NCI-H2196 treated with DMSO at 0.1 percent for 48 hours (cell line): ENCODE results near the gene BACE1.
"Not testable (repeated sequence)": the region's sequence is repeated elsewhere in the genome, so short reads cannot be mapped to it uniquely, and the experiment has no call there.

Experiments
- DNase-seq: peaks from one replicate; lab custom pipeline; 2025; ENCODE audit not compliant: unreplicated experiment; lab: John Stamatoyannopoulos, UW

Gene BACE1

DNA sequence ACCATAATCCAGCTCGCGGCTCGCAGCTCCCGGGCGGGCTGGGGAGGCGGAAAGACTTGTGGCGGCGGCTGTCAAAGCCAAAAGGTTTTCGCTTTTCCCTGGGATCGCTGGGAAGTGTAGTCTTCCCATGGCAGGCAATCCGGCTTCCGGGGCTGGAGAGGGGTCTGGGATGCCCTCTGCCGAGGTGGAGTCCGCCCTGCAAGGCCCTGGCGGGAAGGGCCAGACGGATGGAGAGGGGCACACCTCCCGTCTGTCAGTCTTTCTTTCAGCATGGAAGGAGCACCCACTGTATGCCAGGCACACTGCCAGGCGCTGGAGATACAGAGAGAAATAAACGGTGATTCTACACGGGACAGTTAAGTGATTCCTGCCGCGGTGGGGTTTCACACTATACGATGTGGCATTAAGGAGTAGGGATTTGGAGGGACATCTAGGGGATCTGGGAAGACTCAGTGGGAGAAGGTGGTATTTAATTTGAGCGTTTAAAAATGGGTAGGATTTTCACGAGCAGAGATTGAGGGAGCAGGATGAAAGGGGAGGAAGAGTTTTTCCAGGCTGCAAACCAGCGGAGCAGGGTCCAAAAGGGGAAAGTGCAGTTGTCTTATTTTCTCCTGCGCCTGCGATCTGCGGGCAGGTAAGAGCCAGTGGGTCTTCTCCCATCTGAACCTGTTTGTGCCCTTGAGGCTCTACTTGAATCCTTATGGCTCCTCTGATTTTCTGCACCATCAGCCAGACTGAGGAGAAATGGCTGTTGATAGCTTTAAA, at the start of gene BACE1:
Gene BACE1, minus strand, starts transcription at position 60 of the 765 bp plus-strand sequence. CDS start 461 bp downstream, outside the sequence.
- peak; percentile 68 for DNase-seq

DNA sequence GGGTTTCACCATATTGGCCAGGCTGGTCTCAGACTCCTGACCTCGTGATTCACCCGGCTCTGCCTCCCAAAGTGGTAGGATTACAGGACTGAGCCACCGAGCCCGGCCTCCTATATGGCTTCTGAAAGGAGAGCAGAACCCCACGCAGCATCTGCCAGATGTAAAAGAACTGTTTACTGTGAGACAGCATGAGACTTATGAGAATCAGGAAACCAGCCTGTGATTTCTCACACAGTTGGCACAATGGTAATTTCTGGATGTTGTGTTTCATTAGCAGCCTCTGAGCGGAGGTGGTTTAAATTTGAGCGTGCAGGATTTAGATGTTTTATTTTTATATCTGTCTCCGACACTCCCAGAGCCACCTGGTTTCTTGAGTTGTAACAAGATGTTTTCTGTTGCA, 45.4 kb upstream of the BACE1 start:
- DNase-seq, result no peak

DNA sequence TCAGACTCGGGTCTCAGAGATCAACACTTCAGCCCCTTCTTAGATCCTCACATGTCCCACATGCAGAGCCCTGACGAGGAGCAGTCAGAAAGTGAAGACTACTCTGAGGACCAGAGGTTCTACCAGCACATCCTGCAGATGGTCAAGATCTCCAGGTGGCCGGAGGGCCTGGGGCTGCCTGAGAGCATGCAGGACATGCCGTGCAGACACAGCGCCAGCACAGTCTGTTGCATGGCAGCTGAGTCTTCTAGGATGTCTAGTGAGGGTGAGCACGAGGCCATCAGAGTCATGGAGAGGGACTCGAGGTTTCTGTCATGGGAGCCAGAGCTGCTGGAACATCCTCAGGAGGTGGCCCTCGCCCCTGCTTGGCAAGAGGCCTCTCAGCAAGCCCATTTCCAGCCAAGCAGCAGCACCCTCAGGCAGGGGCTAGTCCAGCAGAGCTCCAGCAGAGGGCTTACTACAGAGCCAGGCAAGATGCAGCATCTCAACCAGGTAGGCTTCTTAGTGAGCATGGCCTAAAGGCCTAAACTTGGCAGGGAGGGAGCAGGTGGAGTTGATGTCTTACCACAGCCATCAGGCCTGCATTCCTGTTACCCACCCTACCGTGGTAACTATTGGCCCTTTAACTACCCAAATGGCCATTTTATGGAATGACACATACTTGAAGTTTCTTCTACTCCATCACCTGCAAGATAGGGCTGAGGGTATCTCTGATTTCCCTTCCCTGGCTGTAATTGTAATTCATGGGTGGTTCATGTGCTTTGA, 40.3 kb upstream of the BACE1 start:
- no peak for DNase-seq

GRCh38 chr11:117354550-117354949, 38.5 kb upstream of the BACE1 start:
- no peak for DNase-seq

GRCh38 chr11:117345039-117345438, 29.0 kb upstream of the BACE1 start:
- no peak for DNase-seq

- DNase-seq, result no peak
Observed at GRCh38 chr11:117337076-117337475, 21.0 kb upstream of the BACE1 start.

DNA sequence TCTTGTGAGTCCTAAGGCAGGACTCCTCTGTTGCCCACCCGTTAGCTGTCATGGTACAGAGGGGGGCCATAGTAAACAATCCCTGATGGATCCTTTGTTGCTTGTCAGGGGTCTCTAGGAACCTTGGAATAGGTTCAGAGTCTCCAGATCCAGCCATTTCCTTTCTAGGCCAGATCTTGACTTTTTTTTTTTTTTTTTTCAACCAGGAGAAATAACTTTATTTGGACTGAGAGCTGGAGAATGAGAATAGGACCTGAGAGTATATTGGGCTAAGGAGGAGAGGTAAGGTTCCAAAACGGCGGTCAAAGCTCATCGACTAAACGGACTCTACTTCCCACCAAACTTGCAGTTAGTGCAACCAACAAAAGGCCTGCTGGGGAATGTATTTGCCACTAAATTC, 19.3 kb upstream of the BACE1 start:
- no peak for DNase-seq

DNA sequence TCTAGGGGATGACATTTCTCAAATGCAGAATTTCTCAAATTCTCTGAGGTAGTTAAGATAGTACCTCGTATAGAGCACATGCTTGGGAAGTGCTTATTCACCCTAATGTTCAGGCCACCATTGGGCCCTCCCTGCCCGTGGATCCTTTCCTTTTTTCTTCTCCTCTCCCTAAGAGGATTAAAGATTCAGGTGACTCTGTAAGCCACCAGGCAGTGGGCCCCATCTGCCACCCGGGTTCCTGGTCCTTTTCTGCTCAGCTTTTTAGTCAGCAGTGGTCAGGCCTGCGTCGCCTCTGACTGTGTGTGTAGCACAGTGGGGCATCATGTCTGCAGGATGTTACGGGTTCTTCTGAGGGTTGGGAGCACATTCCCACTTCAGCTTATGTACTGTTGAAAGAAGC, 18.8 kb upstream of the BACE1 start:
- no peak for DNase-seq

DNA sequence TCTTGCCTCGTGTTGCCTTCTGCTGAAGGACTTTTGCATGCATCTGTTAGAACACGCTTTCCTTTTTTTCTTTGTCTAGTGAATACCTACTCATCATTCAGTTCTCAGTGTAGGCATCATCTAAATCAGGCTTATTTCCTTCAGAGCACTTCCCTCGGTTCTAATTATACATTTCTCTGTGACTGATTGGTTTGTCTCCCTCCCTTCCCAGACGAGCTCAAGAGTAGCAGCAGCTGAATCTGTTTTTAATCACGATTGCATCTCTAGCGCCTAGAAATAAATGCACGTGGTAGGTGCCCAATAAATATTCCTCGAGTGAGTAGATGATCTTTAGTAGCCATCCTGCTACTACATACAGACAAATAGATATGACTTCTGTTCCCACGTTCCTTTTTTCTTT, 17.9 kb upstream of the BACE1 start:
- no peak for DNase-seq

GRCh38 chr11:117332843-117333242, 16.8 kb upstream of the BACE1 start:
- no peak for DNase-seq

- no peak for DNase-seq
Observed at GRCh38 chr11:117328375-117329010, 12.4 kb upstream of the BACE1 start.

DNA sequence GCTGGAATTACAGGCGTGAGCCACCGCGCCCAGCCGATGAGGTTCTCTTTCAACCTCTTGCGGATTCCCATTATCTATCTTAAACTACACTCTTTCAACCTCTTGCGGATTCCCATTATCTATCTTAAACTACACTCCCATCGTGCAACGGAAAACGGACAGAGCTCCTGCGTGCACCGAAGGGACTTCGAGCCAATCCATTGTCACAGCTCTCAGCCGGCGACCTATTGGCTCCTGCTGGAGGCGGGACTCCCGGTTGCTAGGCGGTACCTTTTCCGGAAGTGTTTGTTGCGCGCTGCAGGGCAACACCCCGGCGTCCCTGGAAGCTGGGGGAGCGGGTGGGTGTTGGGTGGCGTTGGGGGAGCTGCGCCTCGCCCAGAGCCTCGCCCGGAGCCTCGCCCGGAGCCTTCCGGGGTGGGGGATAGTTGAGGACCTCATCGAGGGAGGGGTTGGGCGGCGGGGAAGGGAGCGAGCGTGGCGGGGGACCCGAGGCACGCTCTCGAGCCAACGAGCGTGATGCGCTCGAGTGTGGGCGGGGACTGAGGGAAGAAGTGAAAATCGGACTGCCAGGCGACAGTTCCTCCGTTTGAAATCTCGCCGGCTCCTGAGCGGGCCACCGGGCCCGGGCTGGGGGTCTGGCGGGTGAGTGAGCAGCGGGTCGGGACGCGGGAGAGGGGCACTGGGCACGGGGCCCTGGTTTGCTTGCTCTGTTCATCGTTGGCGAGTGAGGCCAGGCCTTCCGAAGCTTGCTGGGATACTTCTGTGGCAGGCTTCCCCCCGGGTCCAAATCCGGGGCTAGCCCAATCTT, 11.7 kb upstream of the BACE1 start, which contains the start of gene CEP164:
Gene CEP164, plus strand, starts transcription at position 288 of the 808 bp plus-strand sequence. CDS start 10,733 bp downstream, outside the sequence.
- peak; percentile 93 for DNase-seq

- DNase-seq, result not testable (repeated sequence)
Observed at GRCh38 chr11:117327255-117327566, 11.2 kb upstream of the BACE1 start.

- no peak for DNase-seq
Observed at GRCh38 chr11:117319214-117319840, 3.3 kb upstream of the BACE1 start.

GRCh38 chr11:117318738-117319137, 2.7 kb upstream of the BACE1 start:
- DNase-seq, result no peak

DNA sequence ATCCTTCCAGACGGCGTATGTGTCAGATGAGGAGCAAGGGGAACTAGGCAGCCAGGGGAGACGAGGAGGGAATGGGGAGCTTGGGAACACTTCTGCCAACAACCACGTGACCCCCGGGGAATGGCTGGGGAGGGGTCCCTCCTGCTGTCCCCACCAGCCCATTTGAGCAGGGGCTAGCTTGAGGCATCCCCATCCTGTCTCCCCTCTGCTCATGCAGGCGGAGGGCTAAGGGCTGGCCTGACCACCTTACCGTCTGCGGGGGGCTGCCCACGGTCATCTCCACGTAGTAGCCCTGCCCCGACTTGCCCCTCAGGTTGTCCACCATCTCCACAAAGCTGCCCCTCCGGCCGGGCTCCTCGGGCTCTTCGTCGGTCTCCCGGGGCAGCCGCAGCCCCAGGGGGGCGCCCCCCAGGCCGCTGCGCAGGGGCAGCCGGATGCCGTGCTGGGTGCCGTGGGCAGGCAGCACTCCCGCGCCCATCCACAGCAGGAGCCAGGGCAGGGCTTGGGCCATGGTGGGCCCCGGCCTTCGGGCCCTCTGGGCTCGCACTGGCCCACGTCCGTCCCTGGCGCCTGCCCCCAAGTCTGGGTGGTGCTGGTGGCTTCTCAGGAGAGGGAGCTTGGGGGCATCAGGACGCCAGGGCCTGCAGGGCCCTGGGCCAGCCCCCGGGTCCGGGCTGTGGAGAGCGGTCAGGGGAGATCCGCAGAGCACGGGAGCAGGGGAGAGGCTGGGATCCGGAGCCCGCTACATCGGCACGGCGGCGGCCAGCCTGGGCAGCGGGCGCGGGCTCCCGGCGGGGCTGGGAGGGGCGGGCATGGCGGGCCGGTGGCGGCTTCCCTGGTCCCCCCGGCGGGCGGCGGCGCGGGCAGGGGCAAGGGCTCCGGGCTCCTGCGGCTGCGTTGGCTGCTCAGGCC, 515 bp downstream of the BACE1 start:
- DNase-seq, result no peak

DNA sequence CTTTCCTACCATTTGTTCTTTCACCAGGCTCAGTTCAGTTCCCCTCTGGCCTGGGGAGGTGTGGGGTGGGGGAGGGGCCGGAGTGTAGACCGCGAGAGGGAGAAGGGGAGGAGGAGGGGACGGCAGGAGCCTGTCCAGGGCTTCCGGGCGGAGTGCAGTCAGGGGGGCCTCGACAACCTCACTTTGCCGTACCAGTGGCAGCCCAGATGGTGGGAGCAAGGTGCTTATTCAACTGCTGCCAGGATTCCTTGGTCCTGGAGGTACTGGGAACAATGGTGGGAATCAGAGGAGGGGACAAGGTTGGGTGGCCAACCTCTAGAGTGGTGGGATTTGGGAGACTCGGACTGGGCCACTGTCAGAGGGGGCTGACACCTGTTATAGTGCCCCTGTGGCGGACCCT, 1.2 kb downstream of the BACE1 start:
- no peak for DNase-seq

DNA sequence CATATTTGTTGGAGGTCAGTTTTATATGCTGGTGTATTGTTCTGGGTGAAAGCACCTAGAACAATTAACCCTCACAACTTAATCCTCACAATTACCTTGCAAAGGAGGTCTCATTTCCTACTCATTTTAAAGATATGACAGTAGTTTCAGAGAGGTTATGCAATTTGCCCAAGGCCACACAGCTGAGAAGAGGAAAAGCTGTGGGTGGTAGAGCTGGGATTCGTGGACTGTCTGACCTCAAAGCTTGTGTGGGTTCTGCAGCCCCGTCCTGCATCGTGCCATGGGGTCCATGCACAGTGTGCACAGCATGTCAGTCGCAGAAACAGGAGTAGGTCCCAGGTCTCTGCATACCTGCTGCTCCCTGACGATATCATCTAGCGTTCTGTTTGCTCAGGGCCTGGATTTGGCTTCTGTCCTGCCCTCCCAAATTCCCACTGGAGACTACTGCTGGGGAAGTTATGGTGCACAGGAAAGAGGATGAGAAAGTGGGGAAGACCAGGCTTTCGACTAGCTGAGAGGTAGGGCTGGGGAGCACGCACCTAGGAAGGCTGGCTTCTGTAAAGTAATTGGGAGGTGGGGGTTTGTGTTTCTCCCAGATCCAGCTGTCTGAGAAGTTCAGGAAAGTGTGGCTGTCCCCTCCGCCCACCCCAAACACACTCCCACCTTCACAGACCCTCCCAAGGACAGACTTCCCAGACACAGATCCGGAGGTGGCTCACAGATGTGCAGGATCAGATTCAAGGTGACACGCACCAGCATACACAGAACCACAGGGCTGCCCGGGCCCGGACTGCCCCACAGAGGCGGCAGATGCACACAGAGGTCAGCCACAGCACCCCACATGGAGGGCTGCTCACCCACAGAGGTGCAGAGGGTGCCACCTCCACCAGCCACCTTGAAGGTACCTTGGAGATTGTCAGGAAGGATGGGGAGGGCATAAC, 2.0 kb downstream of the BACE1 start:
- DNase-seq, result no peak

DNA sequence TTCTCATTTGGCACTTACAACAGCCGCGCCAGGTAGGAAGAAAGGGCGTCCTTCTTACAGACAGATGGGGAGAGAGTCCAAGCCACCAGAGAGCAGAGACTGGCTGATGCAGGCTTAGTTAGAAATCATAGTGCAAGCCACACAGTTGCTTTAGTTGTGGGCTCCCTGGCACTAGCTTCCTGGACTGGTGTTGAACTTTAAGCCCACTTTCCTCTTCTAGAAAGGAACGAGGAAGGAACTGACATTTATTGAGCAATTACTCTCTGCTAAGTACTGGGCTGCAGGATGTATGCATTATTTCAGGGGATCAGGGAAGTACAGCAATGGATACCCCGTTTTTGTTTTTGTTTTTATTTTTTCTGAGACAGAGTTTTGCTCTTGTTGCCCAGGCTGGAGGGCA, 3.0 kb downstream of the BACE1 start:
- DNase-seq, result no peak
